SK-N-MC (cell line): Measurements from ENCODE around the gene NCAPD2.
"Not testable (repeated sequence)": the region's sequence is repeated elsewhere in the genome, so short reads cannot be mapped to it uniquely, and the experiment has no call there.

Experiments
- DNase-seq: peaks from one replicate; pipeline ENCODE4 v3.0.0-alpha.2; 2011; ENCODE audit warnings: low read depth, low spot score
- H3K27ac ChIP-seq: fragments of 200-600 bp; sonication (generic); 2 replicates; pipeline ENCODE4 v1.5.1; 2016; ENCODE audit warnings: mixed run types
- H3K36me3 ChIP-seq: fragments of 200-600 bp; sonication (generic); 2 replicates; pipeline ENCODE4 v1.6.1; 2017; ENCODE audit warnings: antibody characterized with exemption, low read length, mixed read lengths; ENCODE audit not compliant: insufficient read depth
- H3K4me3 ChIP-seq: fragments of 200-600 bp; sonication (generic); 2 replicates; pipeline ENCODE4 v1.5.1; 2016
- H3K9ac ChIP-seq: fragments of 200-600 bp; sonication (generic); 2 replicates; pipeline ENCODE4 v1.8.0; 2017; ENCODE audit warnings: mixed run types, mixed read lengths; ENCODE audit not compliant: insufficient read length
- H3K9me3 ChIP-seq: fragments of 200-600 bp; sonication (generic); 2 replicates; pipeline ENCODE4 v1.6.1; 2017; ENCODE audit warnings: low read depth, mild to moderate bottlenecking, antibody characterized with exemption, low read length, moderate library complexity, mixed read lengths
- EZH2 ChIP-seq: fragments of 200-600 bp; sonication (generic); IDR thresholded peaks from one replicate; pipeline ENCODE4 v1.6.1; 2017; ENCODE audit warnings: antibody characterized with exemption
- FOXP2 ChIP-seq: optimal IDR thresholded peaks from 2 replicates; pipeline ENCODE3; 2011; ENCODE audit warnings: mild to moderate bottlenecking, moderate library complexity; ENCODE audit not compliant: insufficient read depth; ENCODE audit errors: extremely low read length, control extremely low read depth
- POLR2AphosphoS5 ChIP-seq: IDR thresholded peaks from 2 replicates; pipeline ENCODE4 v1.6.1; 2012; ENCODE audit warnings: mild to moderate bottlenecking, low read depth, low read length, borderline replicate concordance

The NCAPD2 gene

GRCh38 chr12:6534945-6535696, 41.2 kb downstream of the NCAPD2 start:
- Histone ChIP-seq H3K9ac (peak overlapping the region; percentile 98), H3K4me3 (peak overlapping the region; percentile 97), H3K36me3 (peaks cover 64% of the 10 kb centered on the region), H3K9me3 (no peaks in the 10 kb centered on the region), H3K27ac (peak overlapping the region; percentile 96)
- TF ChIP-seq POLR2AphosphoS5 = peak; percentile 53
- TF ChIP-seq EZH2 = no peak
- no peak for DNase-seq

GRCh38 chr12:6535697-6535946, 41.7 kb downstream of the NCAPD2 start:
- H3K27ac ChIP-seq = peak overlapping the region; percentile 96
- peak overlapping the region; percentile 97 for H3K4me3 ChIP-seq
- no peak for TF ChIP-seq FOXP2
- DNase-seq = no peak
- H3K9me3 ChIP-seq = no peaks in the 10 kb centered on the region
- peak overlapping the region; percentile 98 for H3K9ac ChIP-seq
- peaks cover 59% of the 10 kb centered on the region for H3K36me3 ChIP-seq

GRCh38 chr12:6535960-6536847, 42.3 kb downstream of the NCAPD2 start:
- H3K4me3 ChIP-seq = peak overlapping the region; percentile 97
- H3K27ac ChIP-seq = peak overlapping the region; percentile 96
- H3K36me3 ChIP-seq = peaks cover 54% of the 10 kb centered on the region
- no peak for DNase-seq
- H3K9me3 ChIP-seq = no peaks in the 10 kb centered on the region
- peak overlapping the region; percentile 98 for H3K9ac ChIP-seq
- TF ChIP-seq POLR2AphosphoS5 (no peak), EZH2 (no peak), FOXP2 (no peak)

- peak overlapping the region; percentile 96; the same call in 1 of the 2 replicates for H3K27ac ChIP-seq
- no peaks in the 10 kb centered on the region for H3K9me3 ChIP-seq
- H3K36me3 ChIP-seq = peaks cover 46% of the 10 kb centered on the region
- no peak overlapping the region for H3K9ac ChIP-seq
- DNase-seq = no peak
- peak overlapping the region; percentile 97; the same call in 1 of the 2 replicates for H3K4me3 ChIP-seq
- TF ChIP-seq FOXP2 = no peak
- no peak; the same call in 1 of the 2 replicates for TF ChIP-seq POLR2AphosphoS5
- no peak for TF ChIP-seq EZH2
These were observed 43.1 kb downstream of the NCAPD2 start for GRCh38 chr12:6536894-6537579.

GRCh38 chr12:6537580-6538419, 43.9 kb downstream of the NCAPD2 start:
- H3K9ac ChIP-seq, H3K9me3 ChIP-seq, H3K4me3 ChIP-seq: not testable (repeated sequence)
- DNase-seq = peak; percentile 70
- H3K36me3 ChIP-seq = peaks cover 41% of the 10 kb centered on the region
- peak overlapping the region; percentile 60; the same call in 1 of the 2 replicates for H3K27ac ChIP-seq

GRCh38 chr12:6538420-6539313, 44.8 kb downstream of the NCAPD2 start:
- TF ChIP-seq POLR2AphosphoS5 (peak; percentile 79), EZH2 (no peak)
- no peak overlapping the region for H3K4me3 ChIP-seq
- no peaks in the 10 kb centered on the region for H3K9me3 ChIP-seq
- no peak for DNase-seq
- peaks cover 41% of the 10 kb centered on the region for H3K36me3 ChIP-seq
- H3K9ac ChIP-seq = no peak overlapping the region
- peak overlapping the region; percentile 60 for H3K27ac ChIP-seq

- Histone ChIP-seq H3K36me3 (peaks cover 41% of the 10 kb centered on the region), H3K9me3 (no peaks in the 10 kb centered on the region), H3K9ac (no peak overlapping the region), H3K27ac (peak overlapping the region; percentile 44; the same call in 1 of the 2 replicates), H3K4me3 (no peak overlapping the region)
- DNase-seq = no peak
- TF ChIP-seq POLR2AphosphoS5 (no peak; the same call in 1 of the 2 replicates), FOXP2 (no peak), EZH2 (no peak)
These were observed 45.4 kb downstream of the NCAPD2 start for GRCh38 chr12:6539314-6539682.
